Measurements from ENCODE around the gene SSNA1. TPM values are rescaled to one million over a fixed set of nuclear protein-coding genes. Genes with fewer than 3 reads are reported as not detected.

The SSNA1 gene
- total and polyA plus RNA-seq, 9 donors, result 1.6 to 60.7 (median 44.5) TPM

- peak overlapping the region; percentile 25 for H3K4me3 ChIP-seq
- WGBS, 3 donors, result 40 to 55% (median 48%) methylated on average over 25 to 35 of the region's 35 CpGs
- no peak for TF ChIP-seq EP300 (IDR thresholded peaks at IDR 0.05)
- no peak for TF ChIP-seq CTCF (IDR thresholded peaks at IDR 0.05)
- TF ChIP-seq POLR2A (IDR thresholded peaks at IDR 0.05), result no peak
- H3K9me3 ChIP-seq, result no peaks in the 10 kb centered on the region
- H3K27me3 ChIP-seq, result peaks cover 3% of the 10 kb centered on the region
- intact Hi-C loops (cut with DNase I), result loop anchor here in 1 of 4 donors (10.0 kb wide), 1 partner anchor 121 kb away; the partner anchor contains the start of gene DPP7
- peaks cover 11% of the 10 kb centered on the region for H3K4me1 ChIP-seq (ENCODE audit: insufficient read depth)
- no peak overlapping the region for H3K27ac ChIP-seq
- no peak for DNase-seq
- H3K36me3 ChIP-seq, result no peaks in the 10 kb centered on the region
Measured at GRCh38 chr9:137235424-137236237, 47.2 kb downstream of the SSNA1 start.

GRCh38 chr9:137236238-137236935 is 47.9 kb downstream of the SSNA1 start:
- Histone ChIP-seq H3K4me1 (ENCODE audit: insufficient read depth) (peaks cover 11% of the 10 kb centered on the region), H3K36me3 (no peaks in the 10 kb centered on the region), H3K9me3 (no peaks in the 10 kb centered on the region), H3K27ac (peak overlapping the region in 1 of 2 donors; percentile 32), H3K4me3 (peak overlapping the region; percentile 25), H3K27me3 (no peaks in the 10 kb centered on the region)
- DNase-seq, result peak; percentile 88 to 92 (median 90)
- WGBS, 3 donors, result 7 to 8% (median 7%) methylated on average over 22 to 31 of the region's 31 CpGs
- intact Hi-C loops (cut with DNase I), result loop anchor here in 1 of 4 donors (10.0 kb wide), 1 partner anchor 122 kb away; the partner anchor contains the start of gene DPP7
- TF ChIP-seq POLR2A (IDR thresholded peaks at IDR 0.05) (no peak), CTCF (IDR thresholded peaks at IDR 0.05) (peak; percentile 96 to 99 (median 99))

GRCh38 chr9:137236936-137237421 is 48.5 kb downstream of the SSNA1 start:
- no peak overlapping the region for H3K4me3 ChIP-seq
- no peak for DNase-seq
- 42 to 48% (median 46%) methylated on average over 11 of the region's 11 CpGs for WGBS, 3 donors
- peak overlapping the region in 1 of 2 donors; percentile 32 for H3K27ac ChIP-seq
- no peak for TF ChIP-seq EP300 (IDR thresholded peaks at IDR 0.05)
- TF ChIP-seq CTCF (IDR thresholded peaks at IDR 0.05), result no peak
- no peak for TF ChIP-seq POLR2A (IDR thresholded peaks at IDR 0.05)
- peaks cover 11% of the 10 kb centered on the region for H3K4me1 ChIP-seq (ENCODE audit: insufficient read depth)
- H3K36me3 ChIP-seq, result no peaks in the 10 kb centered on the region
- H3K27me3 ChIP-seq, result no peaks in the 10 kb centered on the region
- intact Hi-C loops (cut with DNase I), result loop anchor here in 1 of 4 donors (10.0 kb wide), 1 partner anchor 122 kb away; the partner anchor contains the start of gene DPP7
- no peaks in the 10 kb centered on the region for H3K9me3 ChIP-seq

Measured in ovary (tissue), 9 donors.